Stimulated activated CD8-positive, alpha-beta memory T cell treated with anti-CD3 and anti-CD28 coated beads, Interleukin-4, amount 100 ng/mL, for 48 hours (primary cell): ENCODE measurements around the gene SMIM28.
"Not testable (repeated sequence)": the region's sequence is repeated elsewhere in the genome, so short reads cannot be mapped to it uniquely, and the experiment has no call there.

ENCODE experiments used
- DNase-seq: peaks from one replicate; pipeline ENCODE4 v3.0.0-alpha.2; 2020

SMIM28 gene

DNA sequence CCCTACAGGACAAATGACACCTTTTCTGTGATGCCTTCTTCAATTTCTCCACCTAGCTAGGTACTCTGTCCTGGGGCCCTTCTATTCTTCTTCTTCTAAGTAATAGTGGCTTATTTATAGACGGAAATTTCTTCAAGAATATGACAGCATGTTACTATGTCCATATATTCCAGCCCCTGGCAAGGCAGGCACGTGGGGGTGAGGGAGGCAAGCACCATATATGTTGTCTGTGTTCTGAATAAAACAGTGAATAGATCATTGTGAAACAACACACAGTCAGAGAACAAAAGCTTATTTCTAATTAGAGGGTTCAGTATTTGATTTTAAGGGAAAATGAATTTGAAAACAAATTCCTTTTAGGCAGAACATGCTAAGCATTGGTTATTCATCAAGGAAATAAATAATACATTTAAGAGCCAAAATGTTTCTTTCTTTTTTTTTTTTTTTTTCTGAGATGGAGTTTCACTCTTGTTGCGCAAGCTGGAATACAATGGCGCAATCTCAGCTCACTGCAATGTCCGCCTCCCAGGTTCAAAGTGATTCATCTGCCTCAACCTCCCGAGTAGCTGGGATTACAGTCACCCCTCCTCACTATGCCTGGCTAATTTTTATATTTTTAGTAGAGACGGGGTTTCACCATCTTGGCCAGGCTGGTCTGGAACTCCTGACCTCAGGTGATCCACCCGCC lies 32.5 kb downstream of the SMIM28 start:
- DNase-seq, result no peak

- DNase-seq, result no peak
These were observed 33.5 kb downstream of the SMIM28 start for GRCh38 chr6:138410972-138411880.

- DNase-seq, result no peak
These were observed 37.4 kb downstream of the SMIM28 start for GRCh38 chr6:138415125-138415524.

- no peak for DNase-seq
These were observed 38.5 kb downstream of the SMIM28 start for GRCh38 chr6:138416206-138416605.

DNA sequence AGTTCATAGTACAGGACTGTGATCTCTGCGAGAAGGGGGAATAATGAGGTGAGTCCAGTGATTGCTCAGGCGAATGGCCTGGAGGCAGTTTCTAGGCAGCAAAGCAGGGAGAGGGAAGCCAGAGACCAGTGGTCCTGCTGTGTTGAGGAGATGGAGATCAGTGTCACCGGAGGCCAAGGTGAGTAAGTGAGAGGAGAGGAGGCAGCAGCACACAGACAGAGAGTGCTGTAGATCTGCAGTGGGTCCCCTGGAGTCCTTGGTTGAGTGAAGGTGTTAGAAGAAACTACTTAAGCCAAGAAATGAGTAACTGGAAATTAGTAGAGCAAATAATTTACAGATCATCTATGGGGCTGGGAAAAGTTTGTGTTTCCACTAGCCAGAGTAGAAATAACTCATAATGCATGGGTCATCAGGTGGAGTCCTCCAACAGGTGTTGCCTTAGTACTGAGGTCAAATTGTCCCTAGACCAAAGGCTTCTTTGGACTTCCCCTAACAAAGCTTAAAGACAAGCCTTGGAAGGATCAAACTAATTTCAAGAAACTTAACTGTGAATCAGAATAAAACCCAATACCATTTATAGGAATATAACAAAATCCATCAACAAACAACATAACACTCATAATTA lies 39.9 kb downstream of the SMIM28 start:
- no peak for DNase-seq

- no peak for DNase-seq
These were observed 40.5 kb downstream of the SMIM28 start for GRCh38 chr6:138418118-138418742.

GRCh38 chr6:138419766-138420165 lies 42.1 kb downstream of the SMIM28 start:
- DNase-seq, result no peak

- no peak for DNase-seq
These were observed 42.7 kb downstream of the SMIM28 start for GRCh38 chr6:138420356-138420755.

DNA sequence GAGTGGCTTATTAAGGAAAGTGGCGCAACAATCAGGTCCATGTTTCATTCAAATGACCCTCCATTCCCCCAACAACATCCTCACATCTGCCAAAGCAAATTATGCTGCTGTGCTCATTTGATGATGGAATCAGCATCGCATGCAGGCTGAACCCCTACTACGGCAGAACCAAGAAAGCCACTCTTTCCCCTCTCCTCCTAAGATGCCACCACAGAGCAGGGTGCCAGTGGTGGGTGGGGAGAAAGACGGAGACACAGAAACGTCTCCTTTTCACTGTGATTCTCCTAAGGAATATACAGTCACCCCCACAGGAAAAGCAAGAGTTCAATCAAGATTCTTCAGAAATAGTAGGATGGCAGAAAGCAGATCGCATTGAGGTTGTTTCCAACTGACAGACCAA lies 43.4 kb downstream of the SMIM28 start:
- no peak for DNase-seq

- DNase-seq, result no peak
These were observed 43.9 kb downstream of the SMIM28 start for GRCh38 chr6:138421608-138422007.

GRCh38 chr6:138422861-138423260 lies 45.2 kb downstream of the SMIM28 start:
- DNase-seq, result no peak

GRCh38 chr6:138424004-138424904 lies 46.5 kb downstream of the SMIM28 start:
- DNase-seq, result no peak

DNA sequence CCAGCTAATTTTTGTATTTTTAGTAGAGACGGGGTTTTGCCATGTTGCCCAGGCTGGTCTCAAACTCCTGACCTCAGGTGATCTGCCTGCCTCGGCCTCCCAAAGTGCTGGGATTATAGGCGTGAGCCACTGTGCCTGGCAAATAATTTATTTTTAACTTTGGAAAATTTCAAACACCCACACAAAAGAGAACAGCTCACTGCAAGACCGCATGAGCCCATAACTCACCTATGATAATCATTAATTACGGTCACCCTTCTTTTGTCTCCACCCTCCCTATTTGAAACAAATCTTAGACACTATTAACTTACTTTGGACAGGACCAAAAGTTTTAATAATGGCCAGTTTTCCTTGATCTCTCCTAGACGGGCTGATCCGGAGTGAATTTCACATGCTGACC lies 47.6 kb downstream of the SMIM28 start:
- not testable (repeated sequence) for DNase-seq

DNA sequence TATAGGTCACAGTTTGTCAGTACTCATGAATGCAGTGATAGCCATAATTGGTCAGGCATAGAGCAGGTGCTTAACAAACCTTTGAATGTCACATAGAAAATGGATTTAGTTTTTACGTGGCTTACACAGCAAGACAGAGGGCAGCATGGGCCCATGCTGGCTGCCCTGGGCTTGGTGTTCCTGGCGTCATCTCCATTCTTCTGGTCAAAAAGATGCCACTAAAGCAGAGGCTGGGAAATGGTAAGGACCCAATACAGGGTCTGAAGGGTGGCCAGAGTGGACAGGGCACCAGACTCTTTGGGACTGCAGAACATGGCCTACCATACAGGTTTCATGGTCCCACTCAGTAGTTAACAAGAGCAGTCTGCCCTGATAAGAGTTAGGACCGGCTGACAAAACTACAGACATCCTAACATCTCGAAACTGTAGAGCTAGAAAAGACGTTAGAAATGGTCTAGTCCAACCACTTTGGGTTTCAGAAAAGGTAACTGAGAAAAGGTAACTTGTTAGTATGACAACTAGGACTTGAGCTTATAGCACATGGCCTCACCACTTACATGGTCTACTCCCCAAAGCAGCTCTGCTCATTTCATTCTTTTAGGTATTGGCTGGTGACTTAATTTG lies 48.9 kb downstream of the SMIM28 start:
- no peak for DNase-seq

- DNase-seq, result no peak
These were observed 50.0 kb downstream of the SMIM28 start for GRCh38 chr6:138427701-138428100.

DNA sequence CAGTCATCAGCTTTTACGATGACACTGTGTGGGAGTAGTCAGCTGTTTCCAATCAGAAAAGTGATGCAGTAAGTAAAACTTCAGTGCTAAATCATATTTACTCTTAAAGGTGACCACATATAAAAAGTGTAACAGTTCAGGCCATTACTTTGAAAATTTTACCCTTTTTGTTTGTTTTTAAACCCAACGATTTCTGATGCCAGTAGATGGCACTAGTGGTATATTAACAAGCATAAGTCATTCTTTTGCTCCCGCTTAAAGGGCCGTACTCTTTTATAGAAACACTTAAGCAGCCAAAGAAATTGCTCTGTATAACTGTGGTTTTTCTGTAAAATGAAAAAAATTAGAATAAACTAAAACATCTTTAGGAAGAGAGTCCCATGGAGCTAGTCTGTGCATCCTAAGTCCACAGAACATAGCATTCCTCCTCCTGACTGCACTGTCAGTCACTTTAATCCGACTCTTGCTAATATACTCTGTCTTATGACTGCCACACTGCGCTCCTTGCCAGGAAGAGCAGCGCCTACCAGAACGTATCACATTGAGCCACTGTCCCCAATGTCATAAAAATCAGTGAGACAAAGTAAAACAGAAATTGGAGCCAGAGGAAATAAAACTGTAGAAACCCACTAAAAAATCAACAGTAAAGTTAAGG lies 51.4 kb downstream of the SMIM28 start:
- no peak for DNase-seq

DNA sequence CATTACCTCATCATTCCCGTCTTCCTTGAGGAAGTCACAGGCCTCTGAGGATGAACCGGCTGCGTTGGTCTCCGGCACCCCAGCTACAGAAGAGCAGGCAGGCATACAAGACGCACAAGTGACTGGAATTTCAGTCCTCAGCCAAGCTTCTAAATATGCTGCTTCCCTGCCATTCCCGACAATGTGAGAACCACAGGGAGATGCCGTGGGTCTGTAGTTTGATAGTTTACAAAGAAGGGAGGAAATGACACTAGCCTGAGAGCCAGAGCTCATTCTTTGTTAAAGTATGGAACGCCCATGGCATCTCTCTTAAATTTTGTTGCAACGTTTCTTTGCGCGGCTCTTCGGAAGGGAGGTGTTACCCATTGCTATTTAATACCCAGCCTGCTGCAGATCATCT lies 52.1 kb downstream of the SMIM28 start:
- no peak for DNase-seq

DNA sequence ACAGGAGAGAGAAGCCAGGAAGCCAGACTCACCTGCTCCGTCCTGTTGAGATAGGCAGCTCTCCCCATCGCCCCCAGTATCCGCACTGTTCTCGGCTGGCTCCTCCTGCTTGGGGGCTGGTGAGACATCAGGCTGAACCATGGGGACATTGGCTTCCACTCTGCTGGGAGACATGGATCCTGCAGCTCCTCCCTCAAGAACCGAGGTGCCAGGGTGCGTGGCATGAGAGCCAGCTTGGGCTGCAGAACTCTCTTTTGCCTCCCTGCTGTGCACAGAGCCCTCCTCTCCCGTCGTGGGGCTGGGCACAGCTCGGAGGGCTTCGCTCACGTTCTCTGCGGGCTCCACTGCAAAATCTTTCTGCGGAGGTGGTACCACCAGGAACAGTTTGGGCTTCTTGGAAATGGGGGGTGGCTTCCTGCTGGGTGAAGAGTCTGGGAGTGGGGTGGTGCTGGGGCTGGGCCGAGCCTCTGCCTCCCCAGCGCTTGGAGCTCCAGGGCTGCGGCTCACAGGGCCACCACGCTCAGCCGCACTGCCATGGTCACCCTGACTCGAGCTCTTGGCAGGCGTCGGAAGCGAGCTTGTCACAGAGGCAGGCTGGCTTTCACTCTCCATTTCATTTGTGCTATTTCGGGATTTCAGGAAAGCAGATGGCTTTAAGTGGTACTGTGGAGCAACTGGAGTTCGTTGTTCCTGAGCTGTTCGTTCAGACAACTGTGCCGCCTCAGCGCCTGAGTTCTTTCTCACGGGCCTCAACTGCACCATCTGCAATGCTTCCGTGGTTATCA lies 52.8 kb downstream of the SMIM28 start:
- DNase-seq, result no peak

DNA sequence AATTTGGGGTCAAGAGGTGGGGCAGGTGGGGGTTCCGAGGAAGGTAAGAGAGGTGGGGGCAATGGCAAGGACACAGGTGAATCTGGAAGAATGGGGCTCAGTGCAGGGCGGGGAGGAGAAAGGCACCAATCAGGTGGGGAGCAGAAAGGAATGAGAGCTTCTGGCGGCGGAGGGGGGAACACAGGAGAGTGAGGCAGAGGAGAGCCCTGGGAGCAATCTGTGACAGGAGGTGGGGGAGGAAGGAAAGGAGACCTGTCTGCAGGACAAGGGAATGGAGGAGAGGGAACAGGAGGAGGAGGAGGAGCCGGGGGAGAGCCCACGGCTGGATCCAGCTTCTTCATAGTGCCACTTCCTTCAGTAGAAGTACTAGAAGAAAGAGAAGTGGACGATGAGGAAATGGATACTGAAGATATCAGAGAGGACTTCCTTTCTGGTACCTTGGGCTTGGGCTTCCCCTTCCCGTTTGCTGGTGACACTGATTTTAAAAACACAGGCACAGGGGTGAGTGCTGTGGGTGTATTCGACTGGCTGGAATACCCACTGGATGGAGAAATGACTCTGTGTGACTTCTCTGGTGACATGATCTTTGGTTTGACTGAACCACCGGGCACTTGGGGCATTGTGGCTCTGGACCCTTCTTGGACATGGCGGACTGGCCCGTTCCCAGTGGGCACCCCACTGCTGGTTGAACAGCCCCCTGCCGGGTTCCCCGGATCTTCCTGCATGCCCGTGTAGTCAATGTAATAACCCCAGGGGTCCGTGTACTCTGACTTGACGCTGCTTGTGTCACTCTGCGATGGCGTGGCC lies 53.8 kb downstream of the SMIM28 start:
- no peak for DNase-seq

DNA sequence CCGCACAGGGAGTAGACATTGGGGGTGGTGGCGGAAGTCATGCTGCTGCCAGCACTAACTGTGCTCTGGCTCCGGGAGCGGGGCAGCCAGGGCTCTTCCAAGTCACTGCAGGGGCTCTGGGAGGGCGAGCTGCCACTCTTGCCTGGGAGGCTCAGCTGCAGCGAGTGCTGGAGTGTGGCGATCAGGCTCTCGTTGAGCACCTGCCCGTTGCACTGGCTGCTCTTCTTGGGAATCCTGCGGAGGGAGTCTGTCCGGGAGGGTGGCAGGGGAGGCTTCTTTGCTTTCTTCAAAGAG lies 54.3 kb downstream of the SMIM28 start:
- no peak for DNase-seq
